Mesendoderm (in vitro differentiated cells): ENCODE measurements around the gene LRRC8A.
A peak's percentile ranks its signal among the peaks of the same experiment; 100 is the strongest.
"Not testable (repeated sequence)": the region's sequence is repeated elsewhere in the genome, so short reads cannot be mapped to it uniquely, and the experiment has no call there.

Source experiments
- DNase-seq: peaks from one replicate; pipeline ENCODE4 v3.0.0; 2013
- H2AK5ac ChIP-seq: 2 replicates; pipeline ENCODE4 v1.6.1; 2013; ENCODE audit warnings: low read length, inconsistent platforms
- H2BK120ac ChIP-seq: 2 replicates; pipeline ENCODE4 v1.6.1; 2013; ENCODE audit warnings: low read depth, mild to moderate bottlenecking, low read length, moderate library complexity, mixed read lengths
- H2BK15ac ChIP-seq: replicated peaks from 2 replicates; pipeline ENCODE4 v1.6.1; 2013; ENCODE audit warnings: low read depth, mild to moderate bottlenecking, moderate library complexity
- H2BK5ac ChIP-seq: 2 replicates; pipeline ENCODE4 v1.6.1; 2013; ENCODE audit warnings: low read length, inconsistent platforms
- H3K18ac ChIP-seq: 2 replicates; pipeline ENCODE4 v1.6.1; 2013; ENCODE audit warnings: mild to moderate bottlenecking, low read length, mixed read lengths
- H3K23ac ChIP-seq: one replicate; pipeline ENCODE4 v1.6.1; 2013; ENCODE audit warnings: low read length
- H3K27ac ChIP-seq: 2 replicates; pipeline ENCODE4 v1.5.1; 2013; ENCODE audit warnings: low read depth, mild to moderate bottlenecking, inconsistent platforms, low read length, moderate library complexity
- H3K27me3 ChIP-seq: 2 replicates; pipeline ENCODE4 v1.6.1; 2013; ENCODE audit warnings: low read length, control low read depth, mild to moderate bottlenecking, inconsistent platforms; ENCODE audit not compliant: insufficient read depth, poor library complexity
- H3K36me3 ChIP-seq: 2 replicates; pipeline ENCODE4 v1.6.1; 2013; ENCODE audit warnings: low read length, inconsistent platforms; ENCODE audit not compliant: control insufficient read depth, insufficient read depth
- H3K4ac ChIP-seq: one replicate; pipeline ENCODE4 v1.6.1; 2013; ENCODE audit warnings: low read depth, mild to moderate bottlenecking, low read length, moderate library complexity
- H3K4me1 ChIP-seq: 2 replicates; pipeline ENCODE4 v1.6.1; 2013; ENCODE audit warnings: low read depth, low read length, inconsistent platforms; ENCODE audit not compliant: control insufficient read depth
- H3K4me2 ChIP-seq: 2 replicates; pipeline ENCODE4 v1.6.1; 2013; ENCODE audit warnings: low read length
- H3K4me3 ChIP-seq: 2 replicates; pipeline ENCODE4 v1.5.1; 2013; ENCODE audit warnings: mild to moderate bottlenecking, low read length
- H3K56ac ChIP-seq: one replicate; pipeline ENCODE4 v1.6.1; 2013; ENCODE audit warnings: low read length
- H3K79me1 ChIP-seq: 2 replicates; pipeline ENCODE4 v1.6.1; 2013; ENCODE audit warnings: low read length, inconsistent platforms
- H3K79me2 ChIP-seq: 2 replicates; pipeline ENCODE4 v1.6.1; 2013; ENCODE audit warnings: mild to moderate bottlenecking, low read length; ENCODE audit not compliant: control insufficient read depth, insufficient read depth
- H3K9ac ChIP-seq: 2 replicates; pipeline ENCODE4 v1.6.1; 2013; ENCODE audit warnings: low read length, inconsistent platforms
- H4K5ac ChIP-seq: one replicate; pipeline ENCODE4 v1.6.1; 2013; ENCODE audit warnings: low read length
- H4K8ac ChIP-seq: one replicate; pipeline ENCODE4 v1.6.1; 2013; ENCODE audit warnings: low read depth, mild to moderate bottlenecking, control low read depth, low read length, moderate library complexity
- WGBS: extraction: QIAGEN DNeasy Blood & Tissue Kit; methylation state at CpG from one replicate; pipeline ENCODE4 v1.1.7; 2013; ENCODE audit warnings: low lambda C conversion rate, missing lambda C conversion rate; ENCODE audit not compliant: insufficient coverage; ENCODE audit errors: extremely low coverage; 5-methylcytosine and 5-hydroxymethylcytosine counted together

Gene LRRC8A

DNA sequence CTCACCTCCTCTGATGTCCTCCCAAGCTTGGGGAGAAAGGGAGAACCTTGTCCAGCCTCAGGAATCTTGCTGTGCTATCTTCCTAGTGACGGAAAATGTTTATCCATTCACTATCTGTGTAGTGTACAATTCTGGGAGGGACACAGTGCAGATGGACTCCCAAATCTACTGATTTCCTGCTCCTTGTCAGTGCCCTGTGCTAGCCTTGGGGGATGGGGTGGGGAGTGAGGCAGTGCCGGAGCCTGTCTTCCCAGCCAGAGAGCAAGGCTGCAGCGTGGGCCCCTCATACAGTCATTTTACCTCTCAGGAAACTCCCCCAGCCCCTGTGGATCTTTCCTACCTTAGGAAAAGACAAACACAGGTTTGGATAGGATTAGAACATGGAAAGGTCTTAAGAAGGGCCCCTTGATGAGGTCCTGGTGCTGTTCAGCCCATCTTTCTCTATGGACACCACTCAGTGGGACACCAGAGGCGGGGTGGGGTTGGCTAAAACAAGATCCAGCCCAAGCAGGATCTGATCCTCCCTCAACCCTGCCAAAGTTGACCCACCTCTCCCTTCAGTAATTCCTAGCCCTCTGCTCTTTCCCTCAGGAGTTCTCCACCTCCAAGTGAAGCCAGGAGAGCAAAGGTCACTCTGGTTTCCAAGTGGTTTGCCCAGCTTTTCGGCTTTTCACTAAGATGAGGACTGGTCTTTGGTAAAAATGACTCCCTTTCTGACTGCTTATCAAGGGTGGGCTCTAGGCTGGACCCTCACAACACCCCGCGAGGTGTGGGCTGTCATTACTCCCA lies 62.1 kb downstream of the LRRC8A start:
- Histone ChIP-seq H2BK120ac (no peak overlapping the region), H3K27me3 (no peaks in the 10 kb centered on the region), H3K18ac (no peak overlapping the region), H3K36me3 (no peaks in the 10 kb centered on the region), H3K4me3 (no peak overlapping the region), H3K4me1 (peaks cover 5% of the 10 kb centered on the region), H3K27ac (no peak overlapping the region), H4K5ac (no peak overlapping the region), H4K8ac (no peak overlapping the region), H3K79me1 (peaks cover 18% of the 10 kb centered on the region), H3K56ac (no peak overlapping the region), H3K9ac (no peak overlapping the region), H2BK5ac (no peak overlapping the region), H3K4ac (no peak overlapping the region), H3K4me2 (no peak overlapping the region), H2BK15ac (no peak overlapping the region), H2AK5ac (no peak overlapping the region), H3K23ac (no peak overlapping the region), H3K79me2 (peaks cover 15% of the 10 kb centered on the region)
- DNase-seq, result no peak
- WGBS, result no CpG with 5 or more reads among the region's 7 CpGs

GRCh38 chr9:128944966-128945365 lies 63.0 kb downstream of the LRRC8A start:
- H2BK15ac ChIP-seq, H3K4me2 ChIP-seq, DNase-seq, H2BK5ac ChIP-seq, H4K8ac ChIP-seq, H3K9ac ChIP-seq, H3K27me3 ChIP-seq, H4K5ac ChIP-seq, H2AK5ac ChIP-seq, H3K56ac ChIP-seq, H3K18ac ChIP-seq, H3K27ac ChIP-seq, H3K4me3 ChIP-seq, H3K36me3 ChIP-seq, H3K4me1 ChIP-seq, H3K4ac ChIP-seq, H3K23ac ChIP-seq, H2BK120ac ChIP-seq: not testable (repeated sequence)
- Histone ChIP-seq H3K79me2 (peaks cover 15% of the 10 kb centered on the region), H3K79me1 (peaks cover 19% of the 10 kb centered on the region)
- no CpG with 5 or more reads among the region's 7 CpGs for WGBS

DNA sequence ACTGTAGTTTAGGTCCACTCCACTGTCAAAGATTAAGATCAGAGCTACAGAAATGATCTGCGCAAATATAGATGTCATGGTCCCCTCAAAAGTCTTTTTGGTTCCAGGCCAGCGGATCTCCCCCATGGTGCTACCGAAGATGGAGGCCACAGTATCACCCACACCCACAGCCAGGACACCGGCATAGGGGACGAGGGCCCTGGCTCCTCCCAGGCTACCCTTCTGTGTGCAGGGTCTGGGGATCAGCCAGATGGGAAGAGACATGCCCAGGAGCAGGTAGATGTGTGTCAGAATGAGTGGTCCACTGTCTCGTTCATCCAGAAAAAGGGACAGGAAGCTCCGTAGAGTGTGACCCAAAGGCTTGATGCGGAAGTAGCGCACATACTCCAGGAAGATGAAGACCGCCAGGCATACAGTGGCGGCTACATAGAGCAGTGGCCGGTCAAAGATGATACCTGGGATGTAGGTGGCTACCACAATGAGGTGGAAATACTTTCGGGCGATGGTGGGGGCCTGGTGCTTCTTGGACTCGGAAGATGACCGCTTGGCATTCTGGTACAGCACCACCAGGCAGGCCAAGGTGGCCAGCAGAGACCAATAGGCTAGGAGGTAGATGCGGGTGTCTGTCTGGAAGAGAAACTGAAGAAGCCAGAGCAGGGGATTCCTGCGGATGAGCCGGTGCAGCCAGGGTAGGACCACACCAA lies 64.0 kb downstream of the LRRC8A start:
- DNase-seq, result no peak
- WGBS, result no CpG with 5 or more reads among the region's 19 CpGs

DNA sequence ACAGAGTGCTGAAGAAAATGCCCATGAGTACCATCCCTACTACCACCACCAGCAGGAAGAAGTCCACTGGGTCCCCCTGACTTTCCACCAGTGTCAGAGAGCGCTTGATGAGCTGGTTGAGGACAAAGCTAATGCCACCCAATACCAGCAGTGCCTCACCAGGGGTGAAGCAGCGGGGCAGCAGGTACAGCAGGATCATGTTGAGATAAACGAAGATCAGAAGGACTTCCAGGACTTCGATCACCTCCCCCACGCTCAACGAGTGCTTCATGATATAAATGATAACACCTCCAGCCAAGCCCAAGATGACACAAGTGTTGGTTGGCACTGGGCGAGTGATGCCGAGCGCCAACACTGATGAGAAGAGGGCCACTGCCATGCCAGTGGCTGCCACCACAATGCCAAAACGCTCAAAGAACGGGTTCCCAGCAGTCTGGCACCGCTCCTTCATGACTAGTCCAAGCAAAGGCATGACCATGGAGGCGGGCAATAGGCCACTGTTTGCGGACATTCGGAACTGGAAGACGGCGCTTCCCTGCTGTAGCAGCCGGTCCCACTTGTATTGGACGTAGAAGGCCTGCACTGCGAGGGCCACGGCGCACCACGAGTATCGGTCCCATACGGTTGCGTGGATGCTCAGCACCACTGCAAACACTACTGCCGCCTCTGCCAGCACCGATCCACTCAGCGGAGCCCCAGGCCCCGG lies 64.8 kb downstream of the LRRC8A start:
- DNase-seq, result peak; percentile 29
- Histone ChIP-seq H3K9ac (peak overlapping the region; percentile 93), H4K5ac (no peak overlapping the region), H3K27ac (no peak overlapping the region), H3K23ac (no peak overlapping the region), H3K4me2 (peak overlapping the region; percentile 92), H3K79me2 (peaks cover 15% of the 10 kb centered on the region), H3K36me3 (no peaks in the 10 kb centered on the region), H3K27me3 (no peaks in the 10 kb centered on the region), H2BK5ac (no peak overlapping the region), H2BK15ac (no peak overlapping the region), H3K4me3 (peak overlapping the region; percentile 86), H2BK120ac (no peak overlapping the region), H3K4ac (peak overlapping the region; percentile 92), H2AK5ac (no peak overlapping the region), H3K79me1 (peaks cover 19% of the 10 kb centered on the region), H4K8ac (no peak overlapping the region), H3K18ac (peak overlapping the region; percentile 77), H3K56ac (peak overlapping the region; percentile 94), H3K4me1 (peaks cover 5% of the 10 kb centered on the region)
- WGBS, result no CpG with 5 or more reads among the region's 30 CpGs

More for the DNA sequence above, 64.0 kb downstream of the LRRC8A start:
- H3K4me1 ChIP-seq, result peaks cover 5% of the 10 kb centered on the region
- no peak overlapping the region for H4K5ac ChIP-seq
- no peak overlapping the region for H3K9ac ChIP-seq
- no peak overlapping the region for H3K27ac ChIP-seq
- H4K8ac ChIP-seq, result no peak overlapping the region
- H3K4me2 ChIP-seq, result no peak overlapping the region
- peaks cover 15% of the 10 kb centered on the region for H3K79me2 ChIP-seq
- H3K36me3 ChIP-seq, result no peaks in the 10 kb centered on the region
- no peak overlapping the region for H2AK5ac ChIP-seq
- H3K4me3 ChIP-seq, result no peak overlapping the region
- H2BK5ac ChIP-seq, result no peak overlapping the region
- H2BK120ac ChIP-seq, result no peak overlapping the region
- no peak overlapping the region for H3K23ac ChIP-seq
- H3K56ac ChIP-seq, result peak overlapping the region; percentile 94
- H3K18ac ChIP-seq, result no peak overlapping the region
- H3K79me1 ChIP-seq, result peaks cover 19% of the 10 kb centered on the region
- H3K4ac ChIP-seq, result no peak overlapping the region
- H3K27me3 ChIP-seq, result no peaks in the 10 kb centered on the region
- H2BK15ac ChIP-seq, result no peak overlapping the region

DNA sequence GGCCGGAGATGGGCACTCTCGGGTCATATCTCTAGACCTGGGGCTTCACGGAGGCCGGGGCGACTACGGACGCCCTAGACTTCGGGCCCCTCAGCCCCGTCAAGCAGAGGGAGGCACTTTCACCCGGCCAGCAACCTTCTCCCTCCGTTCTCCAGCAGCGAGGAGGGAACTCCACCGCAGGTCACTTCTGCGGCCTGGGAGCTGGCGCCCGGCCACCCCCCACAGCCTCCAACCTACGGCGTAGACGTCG lies 65.3 kb downstream of the LRRC8A start:
- Histone ChIP-seq H2AK5ac (no peak overlapping the region), H3K4me1 (peaks cover 5% of the 10 kb centered on the region), H2BK5ac (peak overlapping the region; percentile 74), H3K36me3 (no peaks in the 10 kb centered on the region), H3K4me3 (peak overlapping the region; percentile 86), H3K79me1 (peaks cover 19% of the 10 kb centered on the region), H3K23ac (no peak overlapping the region), H3K9ac (peak overlapping the region; percentile 93), H3K27ac (no peak overlapping the region), H3K56ac (peak overlapping the region; percentile 94), H4K8ac (no peak overlapping the region), H3K79me2 (peaks cover 15% of the 10 kb centered on the region), H3K4me2 (peak overlapping the region; percentile 92), H3K18ac (peak overlapping the region; percentile 77), H3K27me3 (no peaks in the 10 kb centered on the region), H2BK120ac (no peak overlapping the region), H2BK15ac (no peak overlapping the region), H4K5ac (no peak overlapping the region), H3K4ac (peak overlapping the region; percentile 92)
- WGBS, result no CpG with 5 or more reads among the region's 20 CpGs
- no peak for DNase-seq
